ENCODE results near the gene SBNO2. TPM values are rescaled to one million over a fixed set of nuclear protein-coding genes. Genes with fewer than 3 reads are reported as not detected.

SBNO2 gene
- polyA plus RNA-seq, 1 of the 3 experiments (the other 2 are of a cell fraction): 18.3 TPM

GRCh38 chr19:1163283-1163933, 10.7 kb downstream of the SBNO2 start (continued):
- TF ChIP-seq IRF3 (IDR thresholded peaks at IDR 0.05; ENCODE audit: low read depth, low read length) (no peak), RFX5 (IDR thresholded peaks at IDR 0.05; ENCODE audit: low read length) (no peak), CHD2 (IDR thresholded peaks at IDR 0.05; ENCODE audit: low read length, partially characterized antibody) (no peak), MXI1 (IDR thresholded peaks at IDR 0.05; ENCODE audit: low read depth, low read length) (no peak)
- TF ChIP-seq, protein P1, sequence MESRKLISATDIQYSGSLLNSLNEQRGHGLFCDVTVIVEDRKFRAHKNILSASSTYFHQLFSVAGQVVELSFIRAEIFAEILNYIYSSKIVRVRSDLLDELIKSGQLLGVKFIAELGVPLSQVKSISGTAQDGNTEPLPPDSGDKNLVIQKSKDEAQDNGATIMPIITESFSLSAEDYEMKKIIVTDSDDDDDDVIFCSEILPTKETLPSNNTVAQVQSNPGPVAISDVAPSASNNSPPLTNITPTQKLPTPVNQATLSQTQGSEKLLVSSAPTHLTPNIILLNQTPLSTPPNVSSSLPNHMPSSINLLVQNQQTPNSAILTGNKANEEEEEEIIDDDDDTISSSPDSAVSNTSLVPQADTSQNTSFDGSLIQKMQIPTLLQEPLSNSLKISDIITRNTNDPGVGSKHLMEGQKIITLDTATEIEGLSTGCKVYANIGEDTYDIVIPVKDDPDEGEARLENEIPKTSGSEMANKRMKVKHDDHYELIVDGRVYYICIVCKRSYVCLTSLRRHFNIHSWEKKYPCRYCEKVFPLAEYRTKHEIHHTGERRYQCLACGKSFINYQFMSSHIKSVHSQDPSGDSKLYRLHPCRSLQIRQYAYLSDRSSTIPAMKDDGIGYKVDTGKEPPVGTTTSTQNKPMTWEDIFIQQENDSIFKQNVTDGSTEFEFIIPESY (IDR thresholded peaks at IDR 0.05; ENCODE audit: borderline replicate concordance, low read depth): no peak
- TF ChIP-seq, protein P2, sequence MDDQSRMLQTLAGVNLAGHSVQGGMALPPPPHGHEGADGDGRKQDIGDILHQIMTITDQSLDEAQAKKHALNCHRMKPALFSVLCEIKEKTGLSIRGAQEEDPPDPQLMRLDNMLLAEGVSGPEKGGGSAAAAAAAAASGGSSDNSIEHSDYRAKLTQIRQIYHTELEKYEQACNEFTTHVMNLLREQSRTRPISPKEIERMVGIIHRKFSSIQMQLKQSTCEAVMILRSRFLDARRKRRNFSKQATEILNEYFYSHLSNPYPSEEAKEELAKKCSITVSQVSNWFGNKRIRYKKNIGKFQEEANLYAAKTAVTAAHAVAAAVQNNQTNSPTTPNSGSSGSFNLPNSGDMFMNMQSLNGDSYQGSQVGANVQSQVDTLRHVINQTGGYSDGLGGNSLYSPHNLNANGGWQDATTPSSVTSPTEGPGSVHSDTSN (IDR thresholded peaks at IDR 0.05): no peak

- Histone ChIP-seq H3K9ac (no peak overlapping the region), H3K9me2 (no peaks in the 10 kb centered on the region), H3F3A (replicated peaks; ENCODE audit: insufficient read depth) (no peaks in the 10 kb centered on the region), H4K20me1 (ENCODE audit: insufficient read depth) (peaks cover 51% of the 10 kb centered on the region), H3K79me2 (ENCODE audit: insufficient read depth) (peaks cover 60% of the 10 kb centered on the region; the same call in 1 of the 2 replicates), H3K4me1 (ENCODE audit: control insufficient read depth in 1 of 2, insufficient read depth in 2 of 2, low read depth in 1 of 2, low read length in 1 of 2) (no peaks in the 10 kb centered on the region), H3K9me3 (no peaks in the 10 kb centered on the region), H3K27ac (ENCODE audit: low read depth in 2 of 2, low read length in 1 of 2) (no peak overlapping the region), H3K4me2 (no peak overlapping the region), H3K27me3 (ENCODE audit: insufficient read depth) (no peaks in the 10 kb centered on the region), H3K4me3 (ENCODE audit: low read depth in 2 of 2, low read length in 1 of 2) (no peak overlapping the region), H2AFZ (ENCODE audit: low read depth) (no peak overlapping the region), H3K36me3 (replicated peaks in 1 of 2; ENCODE audit: control insufficient read depth in 1 of 2, insufficient read depth in 2 of 2, low read length in 1 of 2) (peaks cover 0 to 6% of the 10 kb centered on the region in 2 experiments)
- POLR2A ChIA-PET: no interaction called here
- CTCF ChIA-PET: no interaction called here
- DNase-seq: no peak
- WGBS (ENCODE audit: low lambda C conversion rate): 91% methylated on average over 20 of the region's 26 CpGs
- TF ChIP-seq RXRA (IDR thresholded peaks at IDR 0.05; ENCODE audit: borderline replicate concordance, low read depth) (no peak), JUND (IDR thresholded peaks at IDR 0.05) (no peak), MXI1 (IDR thresholded peaks at IDR 0.05; ENCODE audit: low read depth, low read length) (no peak), RAD21 (IDR thresholded peaks at IDR 0.05; ENCODE audit: low read length) (no peak), EP300 (IDR thresholded peaks at IDR 0.05; ENCODE audit: borderline replicate concordance in 1 of 2, low read depth in 1 of 2, low read length in 1 of 2) (no peak), GABPA (IDR thresholded peaks at IDR 0.05; ENCODE audit: low read depth) (no peak), TAF1 (IDR thresholded peaks at IDR 0.05; ENCODE audit: borderline replicate concordance, low read depth, low read length) (no peak), USF2 (IDR thresholded peaks at IDR 0.05; ENCODE audit: borderline replicate concordance, low read depth, low read length) (no peak), YY1 (IDR thresholded peaks at IDR 0.05; ENCODE audit: low read depth) (no peak), TEAD4 (IDR thresholded peaks at IDR 0.05; ENCODE audit: borderline replicate concordance, insufficient read depth) (no peak), CHD2 (IDR thresholded peaks at IDR 0.05; ENCODE audit: low read length, partially characterized antibody) (no peak), RFX5 (IDR thresholded peaks at IDR 0.05; ENCODE audit: low read length) (no peak), MAX (IDR thresholded peaks at IDR 0.05; ENCODE audit: low read depth) (no peak), SIN3A (IDR thresholded peaks at IDR 0.05; ENCODE audit: borderline replicate concordance, low read depth, low read length) (no peak), FOSL2 (IDR thresholded peaks at IDR 0.05; ENCODE audit: borderline replicate concordance, low read depth) (no peak), NRF1 (IDR thresholded peaks at IDR 0.05; ENCODE audit: low read depth, low read length) (no peak)
- TF ChIP-seq, protein P1 (IDR thresholded peaks at IDR 0.05; ENCODE audit: borderline replicate concordance, low read depth): no peak
Observed at GRCh38 chr19:1162404-1163282, 11.4 kb downstream of the SBNO2 start.

Data from SK-N-SH (cell line).